T-helper 22 cell (primary cell): Measurements from ENCODE around the gene LBHD1.
"Not testable (repeated sequence)": the region's sequence is repeated elsewhere in the genome, so short reads cannot be mapped to it uniquely, and the experiment has no call there.

Experiments used
- DNase-seq: peaks from one replicate; pipeline ENCODE4 v3.0.0-alpha.2; 2020; ENCODE audit warnings: low read depth

LBHD1 gene

GRCh38 chr11:62671608-62672389, at the start of gene LBHD1, which contains the start of gene UQCC3:
Gene LBHD1 (minus strand): TSS chr11:62672267. CDS start chr11:62670031, 2,236 bp downstream.
Gene UQCC3 (plus strand): TSS chr11:62671673. CDS start chr11:62671746, 73 bp downstream.
- peak; percentile 59 for DNase-seq

- DNase-seq: no peak
These were observed 47.4 kb upstream of the LBHD1 start for GRCh38 chr11:62719302-62719978.

GRCh38 chr11:62716816-62717215, 44.7 kb upstream of the LBHD1 start:
- no peak for DNase-seq

GRCh38 chr11:62716206-62716605, 44.1 kb upstream of the LBHD1 start:
- no peak for DNase-seq

- DNase-seq: no peak
These were observed 43.4 kb upstream of the LBHD1 start for GRCh38 chr11:62715150-62716130.

- DNase-seq: no peak
These were observed 41.3 kb upstream of the LBHD1 start for GRCh38 chr11:62713343-62713742.

GRCh38 chr11:62712861-62713260, 40.8 kb upstream of the LBHD1 start:
- DNase-seq: no peak

GRCh38 chr11:62712276-62712812, 40.3 kb upstream of the LBHD1 start:
- DNase-seq: no peak

GRCh38 chr11:62710001-62710345, 37.9 kb upstream of the LBHD1 start:
- no peak for DNase-seq

GRCh38 chr11:62709247-62710000, 37.4 kb upstream of the LBHD1 start:
- peak; percentile 95 for DNase-seq

GRCh38 chr11:62708793-62709192, 36.7 kb upstream of the LBHD1 start:
- DNase-seq: peak; percentile 23

GRCh38 chr11:62708392-62708791, 36.3 kb upstream of the LBHD1 start:
- DNase-seq: no peak

- DNase-seq: no peak
These were observed 35.3 kb upstream of the LBHD1 start, which contains the start of the genes BSCL2 and GNG3 for GRCh38 chr11:62707277-62707861. Gene BSCL2 (minus strand): TSS chr11:62707424. CDS start chr11:62707195, 229 bp downstream. Gene GNG3 (plus strand): TSS chr11:62707676. CDS start chr11:62708296, 620 bp downstream.

- DNase-seq: no peak
These were observed 34.8 kb upstream of the LBHD1 start for GRCh38 chr11:62706850-62707247.

- peak; percentile 93 for DNase-seq
These were observed 34.1 kb upstream of the LBHD1 start for GRCh38 chr11:62705880-62706849.

GRCh38 chr11:62705413-62705812, 33.3 kb upstream of the LBHD1 start:
- no peak for DNase-seq

GRCh38 chr11:62703921-62704320, 31.9 kb upstream of the LBHD1 start:
- DNase-seq: not testable (repeated sequence)

- no peak for DNase-seq
These were observed 30.2 kb upstream of the LBHD1 start for GRCh38 chr11:62702246-62702645.

GRCh38 chr11:62694455-62695167, 22.5 kb upstream of the LBHD1 start:
- DNase-seq: peak; percentile 57
